Effector memory CD8-positive, alpha-beta T cell (primary cell): Measurements from ENCODE around the gene CD53.

Experiments used
- ATAC-seq: fragments of 150-1000 bp; cut with Tn5 transposase; replicated peaks from 2 replicates; pipeline ENCODE4 v1.10.0; 2021; ENCODE audit warnings: mild to moderate bottlenecking, moderate library complexity
- DNase-seq, 3 experiments: peaks; one replicate each; pipeline ENCODE4 v3.0.0; 2021
- H3K27ac Mint-ChIP-seq, 2 donors: one replicate each; pipeline ENCODE4 v1.8.0; 2022; ENCODE audit warnings: mild to moderate bottlenecking in 2 of 2, mixed read lengths in 2 of 2, moderate library complexity in 2 of 2
- H3K27me3 Mint-ChIP-seq, 2 donors: one replicate each; pipeline ENCODE4 v1.8.0; 2022; ENCODE audit warnings: mixed read lengths in 2 of 2
- H3K36me3 Mint-ChIP-seq: one replicate; pipeline ENCODE4 v1.8.0; 2022; ENCODE audit warnings: mild to moderate bottlenecking, moderate library complexity, mixed read lengths; ENCODE audit not compliant: insufficient read depth
- H3K4me1 Mint-ChIP-seq, 2 donors: one replicate each; pipeline ENCODE4 v1.8.0; 2022; ENCODE audit warnings: low read depth in 2 of 2, mixed read lengths in 2 of 2
- H3K4me3 Mint-ChIP-seq, 2 donors: one replicate each; pipeline ENCODE4 v1.8.0; 2022; ENCODE audit warnings: mild to moderate bottlenecking in 2 of 2, mixed read lengths in 2 of 2, moderate library complexity in 2 of 2
- H3K9me3 Mint-ChIP-seq, 2 donors: one replicate each; pipeline ENCODE4 v1.8.0; 2022; ENCODE audit warnings: mixed read lengths in 2 of 2

Gene CD53

DNA sequence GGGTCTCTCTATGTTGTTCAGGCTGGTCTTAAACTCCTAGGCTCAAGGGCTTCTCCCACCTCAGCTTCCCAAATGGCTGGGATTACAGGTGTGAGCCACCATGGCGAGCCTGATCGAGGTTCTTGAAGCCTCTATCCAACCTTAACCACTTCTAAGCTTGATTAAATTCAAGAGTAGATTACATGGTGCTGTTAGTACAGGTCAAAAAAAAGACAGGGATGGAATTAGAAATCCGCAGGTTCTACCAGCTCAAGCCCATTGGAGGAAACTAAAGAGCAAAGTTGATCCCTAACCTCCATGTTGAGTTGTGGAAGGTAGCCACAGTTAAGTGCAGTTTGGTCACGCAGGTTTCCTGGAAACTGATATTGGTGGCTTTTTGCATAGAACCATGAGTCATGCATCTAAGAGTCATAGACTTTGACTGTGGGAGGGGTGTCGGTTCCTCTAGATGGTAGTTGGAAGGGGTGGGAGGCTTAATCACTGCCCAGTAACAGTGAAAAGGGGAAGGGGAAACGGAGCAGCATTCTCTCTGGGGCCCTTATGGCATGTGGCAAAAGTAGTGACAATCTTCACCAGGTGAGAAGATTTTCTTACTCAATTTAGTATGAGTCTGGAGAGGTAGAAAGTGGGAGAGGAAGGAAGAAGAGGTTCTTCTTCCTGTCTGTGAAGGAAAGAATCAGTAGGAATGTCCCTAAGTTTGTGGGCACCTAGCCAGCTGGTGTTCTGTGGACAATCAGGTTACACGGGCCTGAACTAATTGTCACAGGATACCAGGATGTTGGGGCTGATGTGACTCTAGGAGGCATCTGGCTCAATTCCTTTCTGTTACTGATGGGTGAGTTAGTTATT is 7.0 kb downstream of the CD53 start:
- Mint-ChIP-seq H3K36me3 (peaks cover 71% of the 10 kb centered on the region), H3K27ac (peak overlapping the region; percentile 94 to 97), H3K4me3 (peak overlapping the region; percentile 99), H3K27me3 (no peaks in the 10 kb centered on the region), H3K4me1 (peaks cover 59 to 89% of the 10 kb centered on the region in 2 donors), H3K9me3 (no peaks in the 10 kb centered on the region)
- ATAC-seq (peak; percentile 58), DNase-seq (peak; percentile 42 to 49 (median 45))

GRCh38 chr1:110880708-110881374 is 7.9 kb downstream of the CD53 start:
- DNase-seq (peak; percentile 39 to 47 (median 40)), ATAC-seq (peak; percentile 82)
- Mint-ChIP-seq H3K4me1 (peaks cover 54 to 85% of the 10 kb centered on the region in 2 donors), H3K36me3 (peaks cover 71% of the 10 kb centered on the region), H3K27me3 (no peaks in the 10 kb centered on the region), H3K4me3 (peak overlapping the region; percentile 99), H3K27ac (peak overlapping the region; percentile 94 to 97), H3K9me3 (no peaks in the 10 kb centered on the region)

DNA sequence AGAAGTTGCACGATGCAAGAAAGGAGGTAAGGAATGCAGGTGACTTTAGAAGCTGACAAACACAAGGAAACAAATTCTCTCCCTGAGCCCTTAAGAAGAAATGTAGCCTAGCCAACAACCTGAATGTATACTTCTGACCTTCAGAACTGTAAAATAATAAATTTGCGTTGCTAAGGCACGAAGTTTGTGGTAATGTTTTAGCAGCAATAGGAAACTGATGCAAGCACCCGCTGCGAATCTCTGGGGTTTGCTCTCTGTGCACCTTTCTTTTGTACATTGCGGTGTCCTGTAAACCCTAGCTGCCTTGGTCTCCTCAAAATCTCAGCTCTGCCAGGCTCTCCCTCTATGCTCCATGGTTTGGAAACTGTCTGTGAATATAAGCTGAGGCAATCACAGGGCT is 15.1 kb downstream of the CD53 start:
- no peaks in the 10 kb centered on the region for H3K9me3 Mint-ChIP-seq
- ATAC-seq (peak; percentile 68), DNase-seq (no peak)
- H3K4me1 Mint-ChIP-seq, result peaks cover 67 to 82% of the 10 kb centered on the region in 2 donors
- peak overlapping the region; percentile 56 to 74 for H3K4me3 Mint-ChIP-seq
- no peaks in the 10 kb centered on the region for H3K27me3 Mint-ChIP-seq
- peaks cover 58% of the 10 kb centered on the region for H3K36me3 Mint-ChIP-seq
- H3K27ac Mint-ChIP-seq, result peak overlapping the region; percentile 39 to 50

DNA sequence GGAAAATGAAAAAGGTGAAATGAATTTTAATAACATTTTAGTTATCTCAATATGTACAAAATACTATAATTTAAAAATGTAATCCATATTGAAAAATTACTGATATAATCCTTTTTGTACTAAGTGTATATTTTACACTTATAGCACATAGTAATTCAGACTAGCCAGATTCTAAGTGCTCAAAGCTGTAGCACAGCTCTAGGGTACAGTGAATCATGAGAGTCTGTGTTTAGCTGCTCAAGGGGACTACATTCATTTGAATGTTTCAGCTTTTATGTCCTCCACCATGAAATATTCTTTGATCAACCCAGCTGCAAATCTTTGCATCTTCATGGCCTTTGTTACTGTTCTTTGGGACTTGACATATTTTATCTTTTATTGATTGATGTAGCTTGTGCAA is 15.7 kb downstream of the CD53 start:
- Mint-ChIP-seq H3K27me3 (no peaks in the 10 kb centered on the region), H3K4me3 (peak overlapping the region; percentile 57 to 74), H3K4me1 (peaks cover 70 to 83% of the 10 kb centered on the region in 2 donors), H3K36me3 (peaks cover 59% of the 10 kb centered on the region), H3K27ac (peak overlapping the region; percentile 39 to 50), H3K9me3 (no peaks in the 10 kb centered on the region)
- ATAC-seq (no peak), DNase-seq (no peak)

DNA sequence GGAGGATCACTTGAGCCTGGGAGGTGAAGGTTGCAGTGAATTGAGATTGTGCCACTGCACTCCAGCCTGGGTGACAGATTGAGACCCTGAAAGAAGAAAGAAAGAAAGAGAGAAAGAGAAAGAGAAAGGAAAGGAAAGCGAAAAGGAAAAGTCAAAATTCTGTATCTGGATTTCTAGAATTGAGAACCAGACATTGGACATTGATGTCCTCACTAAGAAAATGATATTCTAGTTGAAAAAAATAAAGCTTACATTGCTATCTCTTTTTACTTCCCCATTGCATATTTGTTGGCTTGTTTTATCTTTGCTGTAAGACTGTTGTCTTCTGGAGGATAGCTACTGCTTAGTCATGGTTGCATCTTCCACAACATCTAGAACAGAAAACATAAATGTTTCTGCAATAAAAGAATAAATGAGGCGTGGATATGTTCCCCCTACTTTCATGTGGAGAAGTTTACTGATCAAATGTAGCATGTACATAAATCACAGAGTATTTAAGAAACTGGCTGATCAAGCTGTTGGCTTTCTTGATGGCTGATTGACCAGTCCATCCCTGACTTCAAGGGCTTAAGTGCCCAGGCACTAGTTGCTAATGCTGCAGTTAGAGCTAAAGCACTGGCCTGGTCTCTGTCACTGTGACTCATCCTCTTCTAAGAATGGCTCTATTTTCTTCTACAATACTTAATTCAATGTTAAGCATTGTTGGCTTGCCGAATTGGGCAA is 17.7 kb downstream of the CD53 start:
- H3K36me3 Mint-ChIP-seq, result peaks cover 64% of the 10 kb centered on the region
- DNase-seq (no peak), ATAC-seq (no peak)
- peaks cover 74 to 84% of the 10 kb centered on the region in 2 donors for H3K4me1 Mint-ChIP-seq
- H3K9me3 Mint-ChIP-seq, result no peaks in the 10 kb centered on the region
- peak overlapping the region; percentile 56 to 74 for H3K4me3 Mint-ChIP-seq
- H3K27me3 Mint-ChIP-seq, result no peaks in the 10 kb centered on the region
- peak overlapping the region; percentile 68 to 96 for H3K27ac Mint-ChIP-seq

- Mint-ChIP-seq H3K4me3 (peak overlapping the region; percentile 24 to 74), H3K27me3 (no peaks in the 10 kb centered on the region), H3K27ac (peak overlapping the region; percentile 67 to 96), H3K4me1 (peaks cover 66 to 88% of the 10 kb centered on the region in 2 donors), H3K9me3 (no peaks in the 10 kb centered on the region), H3K36me3 (peaks cover 78% of the 10 kb centered on the region)
- no peak for ATAC-seq
- DNase-seq, result no peak
Measured at GRCh38 chr1:110893908-110894490, 21.1 kb downstream of the CD53 start.

- DNase-seq, result peak in 1 of 3 experiments; percentile 19
- no peaks in the 10 kb centered on the region for H3K9me3 Mint-ChIP-seq
- ATAC-seq, result peak; percentile 85
- H3K36me3 Mint-ChIP-seq, result peaks cover 99% of the 10 kb centered on the region
- H3K27me3 Mint-ChIP-seq, result no peaks in the 10 kb centered on the region
- H3K27ac Mint-ChIP-seq, result peak overlapping the region; percentile 86 to 96
- peaks cover 58 to 83% of the 10 kb centered on the region in 2 donors for H3K4me1 Mint-ChIP-seq
- H3K4me3 Mint-ChIP-seq, result peak overlapping the region; percentile 53 to 66
Measured at GRCh38 chr1:110896090-110896489, 23.1 kb downstream of the CD53 start.

DNA sequence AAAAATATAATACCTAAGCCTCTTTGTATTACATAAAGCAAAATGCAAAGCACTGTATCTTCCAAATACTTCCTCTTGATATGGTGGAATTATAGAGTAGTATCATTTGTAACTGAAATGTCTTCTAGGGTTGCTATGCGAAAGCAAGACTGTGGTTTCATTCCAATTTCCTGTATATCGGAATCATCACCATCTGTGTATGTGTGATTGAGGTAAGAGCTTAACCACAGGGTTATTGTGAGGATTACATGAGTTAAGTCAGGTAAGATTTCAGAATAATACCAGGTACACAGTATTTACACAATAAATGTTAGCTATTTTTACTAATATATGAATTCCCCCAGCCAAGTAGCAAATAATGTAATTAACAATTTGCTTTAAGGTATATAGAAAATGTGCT is 24.7 kb downstream of the CD53 start:
- Mint-ChIP-seq H3K36me3 (peaks cover 98% of the 10 kb centered on the region), H3K27me3 (no peaks in the 10 kb centered on the region), H3K9me3 (no peaks in the 10 kb centered on the region), H3K4me1 (peaks cover 47 to 72% of the 10 kb centered on the region in 2 donors), H3K4me3 (no peak overlapping the region), H3K27ac (peak overlapping the region; percentile 86 to 96)
- ATAC-seq (peak; percentile 41), DNase-seq (no peak)

DNA sequence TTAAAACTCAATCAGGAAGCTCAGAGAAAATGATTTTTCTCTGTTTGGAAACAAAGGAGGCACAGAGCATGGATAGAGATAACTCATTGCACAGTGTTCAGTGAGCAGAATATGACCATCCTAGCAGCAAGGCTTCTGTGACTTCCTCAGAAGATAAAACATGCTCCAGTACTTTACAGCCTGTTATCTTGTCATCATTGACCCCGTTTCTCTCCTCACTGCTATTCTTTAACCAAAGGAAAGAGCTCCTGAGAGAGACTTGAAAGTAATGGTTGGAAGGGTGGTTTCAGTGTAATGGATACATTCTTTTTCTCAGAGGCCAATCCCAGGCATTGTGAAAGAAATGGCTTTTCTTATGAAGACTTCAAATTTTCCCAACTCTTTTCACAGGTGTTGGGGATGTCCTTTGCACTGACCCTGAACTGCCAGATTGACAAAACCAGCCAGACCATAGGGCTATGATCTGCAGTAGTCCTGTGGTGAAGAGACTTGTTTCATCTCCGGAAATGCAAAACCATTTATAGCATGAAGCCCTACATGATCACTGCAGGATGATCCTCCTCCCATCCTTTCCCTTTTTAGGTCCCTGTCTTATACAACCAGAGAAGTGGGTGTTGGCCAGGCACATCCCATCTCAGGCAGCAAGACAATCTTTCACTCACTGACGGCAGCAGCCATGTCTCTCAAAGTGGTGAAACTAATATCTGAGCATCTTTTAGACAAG is 25.9 kb downstream of the CD53 start:
- peak; percentile 35 for ATAC-seq
- Mint-ChIP-seq H3K4me3 (peak overlapping the region in 1 of 2 donors; percentile 12), H3K9me3 (no peaks in the 10 kb centered on the region), H3K27ac (peak overlapping the region; percentile 86 to 96), H3K4me1 (peaks cover 38 to 63% of the 10 kb centered on the region in 2 donors), H3K36me3 (peaks cover 95% of the 10 kb centered on the region), H3K27me3 (no peaks in the 10 kb centered on the region)
- DNase-seq, result no peak

GRCh38 chr1:110899458-110899843 is 26.5 kb downstream of the CD53 start:
- no peak overlapping the region for H3K4me3 Mint-ChIP-seq
- no peak for ATAC-seq
- DNase-seq, result no peak
- peaks cover 0 to 5% of the 10 kb centered on the region in 2 donors for H3K9me3 Mint-ChIP-seq
- peaks cover 93% of the 10 kb centered on the region for H3K36me3 Mint-ChIP-seq
- peaks cover 37 to 63% of the 10 kb centered on the region in 2 donors for H3K4me1 Mint-ChIP-seq
- H3K27ac Mint-ChIP-seq, result peak overlapping the region; percentile 33 to 96
- no peaks in the 10 kb centered on the region for H3K27me3 Mint-ChIP-seq

DNA sequence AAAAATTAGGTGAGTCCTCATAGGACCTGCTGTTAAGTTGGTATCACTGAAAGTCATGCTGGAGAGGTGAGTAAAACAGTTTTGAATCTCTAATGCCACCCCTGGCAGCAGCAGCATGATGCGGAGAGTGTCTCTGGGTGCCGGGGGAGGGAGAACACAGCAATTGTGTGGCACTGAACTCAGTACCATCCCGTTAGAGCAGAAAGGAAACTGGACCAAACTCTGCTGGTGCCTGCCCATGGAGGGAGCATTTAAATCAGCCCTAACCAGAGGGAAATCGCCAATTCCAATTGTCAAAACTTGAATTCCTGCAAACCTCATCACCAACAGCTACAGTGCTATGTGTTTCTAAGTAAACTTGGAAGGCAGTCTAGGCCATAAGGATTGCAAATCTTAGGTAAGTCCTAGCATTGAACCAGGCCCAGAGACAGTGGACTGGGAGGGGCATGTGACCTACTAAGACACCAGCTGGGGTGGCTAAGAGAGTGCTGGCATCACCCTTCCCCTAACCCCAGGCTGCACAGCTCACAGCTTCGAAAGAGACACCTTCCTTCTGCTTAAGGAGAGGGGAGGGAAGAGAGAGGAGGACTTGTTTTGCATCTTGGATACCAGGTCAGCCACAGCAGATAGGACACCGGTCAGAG is 30.0 kb downstream of the CD53 start:
- ATAC-seq (no peak), DNase-seq (no peak)
- no peaks in the 10 kb centered on the region for H3K27me3 Mint-ChIP-seq
- H3K4me3 Mint-ChIP-seq, result no peak overlapping the region
- peaks cover 61% of the 10 kb centered on the region for H3K36me3 Mint-ChIP-seq
- peaks cover 1 to 14% of the 10 kb centered on the region in 2 donors for H3K9me3 Mint-ChIP-seq
- H3K4me1 Mint-ChIP-seq, result peaks cover 20 to 39% of the 10 kb centered on the region in 2 donors
- peak overlapping the region; percentile 33 to 90 for H3K27ac Mint-ChIP-seq

GRCh38 chr1:110903853-110904500 is 31.0 kb downstream of the CD53 start:
- H3K4me3 Mint-ChIP-seq, result no peak overlapping the region
- peak overlapping the region; percentile 33 to 90 for H3K27ac Mint-ChIP-seq
- peaks cover 50% of the 10 kb centered on the region for H3K36me3 Mint-ChIP-seq
- H3K9me3 Mint-ChIP-seq, result peaks cover 1 to 14% of the 10 kb centered on the region in 2 donors
- ATAC-seq (peak; percentile 18), DNase-seq (no peak)
- H3K4me1 Mint-ChIP-seq, result peaks cover 18 to 33% of the 10 kb centered on the region in 2 donors
- no peaks in the 10 kb centered on the region for H3K27me3 Mint-ChIP-seq
